ENCODE measurements around the gene DENND10. TPM values are rescaled to one million over a fixed set of nuclear protein-coding genes. Genes with fewer than 3 reads are reported as not detected.

DENND10 gene
- total RNA-seq, 1 experiment from 2014 or later = 60.6 TPM

GRCh38 chr10:119129721-119130120, 25.8 kb downstream of the DENND10 start:
- no peaks in the 10 kb centered on the region for H3K27me3 Mint-ChIP-seq (ENCODE audit: low read depth)
- H3K27ac Mint-ChIP-seq = no peak overlapping the region
- DNase-seq (ENCODE audit: low spot score) = no peak
- no peak for ATAC-seq
- H3K36me3 Mint-ChIP-seq = peaks cover 60% of the 10 kb centered on the region
- ChIA-PET POLR2A (interaction anchor here (0.6 kb wide), 1 partner anchor 13 kb away, joined by 7 read pairs; no protein-coding TSS in a partner anchor), CTCF (interaction anchor here (0.6 kb wide), 1 partner anchor 561 kb away, joined by 3 read pairs; no protein-coding TSS in a partner anchor)
- 0 out of 2 replicates have a peak, but pooled peaks cover 4% of the 10 kb centered on the region for H3K9me3 Mint-ChIP-seq
- H3K4me3 Mint-ChIP-seq = no peak overlapping the region
- no peak for TF ChIP-seq CREB1 (CRISPR knock-in tag; IDR thresholded peaks at IDR 0.05)
- TF ChIP-seq PREB (CRISPR knock-in tag; IDR thresholded peaks at IDR 0.05; ENCODE audit: borderline replicate concordance) = no peak
- no peak for TF ChIP-seq SMAD3 (CRISPR knock-in tag; IDR thresholded peaks at IDR 0.05; ENCODE audit: borderline replicate concordance)
- no peak for TF ChIP-seq ELF4 (CRISPR knock-in tag; IDR thresholded peaks at IDR 0.05; ENCODE audit: low read depth)
- TF ChIP-seq USF2 (CRISPR knock-in tag; IDR thresholded peaks at IDR 0.05) = no peak
- no peak for TF ChIP-seq ZNF416 (CRISPR knock-in tag; IDR thresholded peaks at IDR 0.05)
- no peak for TF ChIP-seq ZNF281 (CRISPR knock-in tag; IDR thresholded peaks at IDR 0.05)
- no peak for TF ChIP-seq ZMAT4 (CRISPR knock-in tag; IDR thresholded peaks at IDR 0.05)
- no peak for TF ChIP-seq NR3C1 (CRISPR knock-in tag; conservative IDR thresholded peaks at IDR 0.05; ENCODE audit: low read depth)
- TF ChIP-seq ZBTB43 (CRISPR knock-in tag; IDR thresholded peaks at IDR 0.05) = no peak
- no peak for TF ChIP-seq IRF2 (CRISPR knock-in tag; IDR thresholded peaks at IDR 0.05; ENCODE audit: borderline replicate concordance, low read depth)
- TF ChIP-seq TEAD1 (CRISPR knock-in tag; IDR thresholded peaks at IDR 0.05) = no peak
- no peak for TF ChIP-seq AFF4 (CRISPR knock-in tag; IDR thresholded peaks at IDR 0.05; ENCODE audit: borderline replicate concordance)
- H3K4me1 Mint-ChIP-seq = no peaks in the 10 kb centered on the region
